ENCODE measurements around the gene PRRC1.

- TF ChIP-seq CTCF (conservative IDR thresholded peaks at IDR 0.05; ENCODE audit: low read depth, low read length) (peak; percentile 43), EZH2 (IDR thresholded peaks at IDR 0.05; ENCODE audit: borderline replicate concordance, low read depth, low read length, poor library complexity, severe bottlenecking) (no peak)
Observed at GRCh38 chr5:127572930-127573329, 55.5 kb downstream of the PRRC1 start.

Data from A673 (cell line).